IPS-15b (cell line): Measurements from ENCODE around the gene TMX3.

Experiments
- H3K27me3 ChIP-seq: one replicate; pipeline ENCODE4 v1.6.1; 2013; ENCODE audit warnings: low read length; ENCODE audit not compliant: control insufficient read depth, insufficient read depth
- H3K36me3 ChIP-seq: one replicate; pipeline ENCODE4 v1.6.1; 2013; ENCODE audit warnings: low read length; ENCODE audit not compliant: control insufficient read depth, insufficient read depth
- H3K4me1 ChIP-seq: one replicate; pipeline ENCODE4 v1.6.1; 2013; ENCODE audit warnings: mild to moderate bottlenecking, low read length; ENCODE audit not compliant: control insufficient read depth, insufficient read depth
- H3K4me3 ChIP-seq: one replicate; pipeline ENCODE4 v1.5.1; 2013; ENCODE audit warnings: low read depth, low read length
- H3K9ac ChIP-seq: one replicate; pipeline ENCODE4 v1.6.1; 2013; ENCODE audit warnings: low read depth, mild to moderate bottlenecking, low read length
- H3K9me3 ChIP-seq: one replicate; pipeline ENCODE4 v1.6.1; 2013; ENCODE audit warnings: mild to moderate bottlenecking, low read length; ENCODE audit not compliant: control insufficient read depth, insufficient read depth

Gene TMX3

GRCh38 chr18:68733707-68734106, 18.8 kb upstream of the TMX3 start:
- H3K9ac ChIP-seq: no peak overlapping the region
- no peaks in the 10 kb centered on the region for H3K4me1 ChIP-seq
- no peaks in the 10 kb centered on the region for H3K36me3 ChIP-seq
- H3K9me3 ChIP-seq: no peaks in the 10 kb centered on the region
- H3K4me3 ChIP-seq: no peak overlapping the region
- no peaks in the 10 kb centered on the region for H3K27me3 ChIP-seq

- H3K27me3 ChIP-seq: no peaks in the 10 kb centered on the region
- no peak overlapping the region for H3K9ac ChIP-seq
- H3K4me3 ChIP-seq: no peak overlapping the region
- H3K4me1 ChIP-seq: no peaks in the 10 kb centered on the region
- H3K9me3 ChIP-seq: no peaks in the 10 kb centered on the region
- no peaks in the 10 kb centered on the region for H3K36me3 ChIP-seq
These were observed 13.3 kb upstream of the TMX3 start for GRCh38 chr18:68728081-68728700.

GRCh38 chr18:68727506-68727905, 12.6 kb upstream of the TMX3 start:
- no peaks in the 10 kb centered on the region for H3K9me3 ChIP-seq
- no peaks in the 10 kb centered on the region for H3K36me3 ChIP-seq
- no peak overlapping the region for H3K4me3 ChIP-seq
- no peak overlapping the region for H3K9ac ChIP-seq
- no peaks in the 10 kb centered on the region for H3K27me3 ChIP-seq
- H3K4me1 ChIP-seq: no peaks in the 10 kb centered on the region

- H3K4me3 ChIP-seq: no peak overlapping the region
- no peaks in the 10 kb centered on the region for H3K9me3 ChIP-seq
- H3K36me3 ChIP-seq: no peaks in the 10 kb centered on the region
- no peaks in the 10 kb centered on the region for H3K27me3 ChIP-seq
- H3K4me1 ChIP-seq: no peaks in the 10 kb centered on the region
- H3K9ac ChIP-seq: no peak overlapping the region
These were observed 10.4 kb upstream of the TMX3 start for GRCh38 chr18:68725346-68725745.

GRCh38 chr18:68724021-68724420, 9.1 kb upstream of the TMX3 start:
- Histone ChIP-seq H3K9ac (no peak overlapping the region), H3K36me3 (no peaks in the 10 kb centered on the region), H3K4me3 (no peak overlapping the region), H3K4me1 (no peaks in the 10 kb centered on the region), H3K27me3 (no peaks in the 10 kb centered on the region), H3K9me3 (no peaks in the 10 kb centered on the region)

GRCh38 chr18:68723539-68723938, 8.6 kb upstream of the TMX3 start:
- Histone ChIP-seq H3K36me3 (no peaks in the 10 kb centered on the region), H3K27me3 (no peaks in the 10 kb centered on the region), H3K4me3 (no peak overlapping the region), H3K9ac (no peak overlapping the region), H3K4me1 (no peaks in the 10 kb centered on the region), H3K9me3 (no peaks in the 10 kb centered on the region)

- H3K27me3 ChIP-seq: no peaks in the 10 kb centered on the region
- H3K4me3 ChIP-seq: no peak overlapping the region
- no peaks in the 10 kb centered on the region for H3K36me3 ChIP-seq
- no peak overlapping the region for H3K9ac ChIP-seq
- H3K9me3 ChIP-seq: no peaks in the 10 kb centered on the region
- H3K4me1 ChIP-seq: no peaks in the 10 kb centered on the region
These were observed 7.9 kb upstream of the TMX3 start for GRCh38 chr18:68722821-68723220.

- no peaks in the 10 kb centered on the region for H3K4me1 ChIP-seq
- H3K9ac ChIP-seq: no peak overlapping the region
- no peaks in the 10 kb centered on the region for H3K9me3 ChIP-seq
- no peak overlapping the region for H3K4me3 ChIP-seq
- H3K27me3 ChIP-seq: no peaks in the 10 kb centered on the region
- H3K36me3 ChIP-seq: no peaks in the 10 kb centered on the region
These were observed 7.0 kb upstream of the TMX3 start for GRCh38 chr18:68721681-68722583.

GRCh38 chr18:68714366-68714711, 569 bp downstream of the TMX3 start:
- H3K27me3 ChIP-seq: no peaks in the 10 kb centered on the region
- H3K9me3 ChIP-seq: no peaks in the 10 kb centered on the region
- no peaks in the 10 kb centered on the region for H3K4me1 ChIP-seq
- peak overlapping the region; percentile 94 for H3K4me3 ChIP-seq
- no peaks in the 10 kb centered on the region for H3K36me3 ChIP-seq
- H3K9ac ChIP-seq: peak overlapping the region; percentile 68

GRCh38 chr18:68713796-68714195, 1.1 kb downstream of the TMX3 start:
- no peaks in the 10 kb centered on the region for H3K4me1 ChIP-seq
- H3K36me3 ChIP-seq: no peaks in the 10 kb centered on the region
- no peaks in the 10 kb centered on the region for H3K27me3 ChIP-seq
- no peak overlapping the region for H3K9ac ChIP-seq
- no peaks in the 10 kb centered on the region for H3K9me3 ChIP-seq
- H3K4me3 ChIP-seq: peak overlapping the region; percentile 94

- Histone ChIP-seq H3K9ac (no peak overlapping the region), H3K9me3 (no peaks in the 10 kb centered on the region), H3K4me1 (no peaks in the 10 kb centered on the region), H3K36me3 (no peaks in the 10 kb centered on the region), H3K27me3 (no peaks in the 10 kb centered on the region), H3K4me3 (no peak overlapping the region)
These were observed 1.8 kb downstream of the TMX3 start for GRCh38 chr18:68713131-68713530.

GRCh38 chr18:68707646-68708045, 7.3 kb downstream of the TMX3 start:
- Histone ChIP-seq H3K4me3 (no peak overlapping the region), H3K9me3 (no peaks in the 10 kb centered on the region), H3K9ac (no peak overlapping the region), H3K27me3 (no peaks in the 10 kb centered on the region), H3K36me3 (peaks cover 2% of the 10 kb centered on the region), H3K4me1 (no peaks in the 10 kb centered on the region)
